ENCODE data around the gene MAPKAP1. TPM values are rescaled to one million over a fixed set of nuclear protein-coding genes. Genes with fewer than 3 reads are reported as not detected.

MAPKAP1 gene
- total and polyA plus RNA-seq, 9 of the 15 experiments (the other 6 are each of a cell fraction or from before 2014, with no cell fraction given) = 2.6 to 82.1 (median 61.1) TPM

- TF ChIP-seq MGA (IDR thresholded peaks at IDR 0.05) (peak; percentile 90), ZNF263 (CRISPR knock-in tag; IDR thresholded peaks at IDR 0.05; ENCODE audit: borderline replicate concordance) (no peak), KDM1A (IDR thresholded peaks at IDR 0.05) (0 out of 4 replicates have a peak, but pooled peaks have one; percentile 28 to 39), SETDB1 (IDR thresholded peaks at IDR 0.05; ENCODE audit: low read length) (no peak), POLR3A (IDR thresholded peaks at IDR 0.05; ENCODE audit: borderline replicate concordance, extremely low read depth, insufficient read depth, insufficient read length) (no peak), KLF10 (CRISPR knock-in tag; IDR thresholded peaks at IDR 0.05) (no peak), DIDO1 (tag; IDR thresholded peaks at IDR 0.05; ENCODE audit: low read depth) (no peak), KHSRP (IDR thresholded peaks at IDR 0.05) (no peak), HDGF (IDR thresholded peaks at IDR 0.05) (peak; percentile 98), MAX (CRISPR knock-in tag; IDR thresholded peaks at IDR 0.05) (peak; percentile 16), TFAP4 (CRISPR knock-in tag; IDR thresholded peaks at IDR 0.05; ENCODE audit: borderline replicate concordance) (no peak; the same call in 1 of the 2 replicates), DPF2 (IDR thresholded peaks at IDR 0.05) (peak; percentile 73; the same call in 1 of the 2 replicates), SREBF2 (CRISPR knock-in tag; IDR thresholded peaks at IDR 0.05) (no peak), WHSC1 (IDR thresholded peaks at IDR 0.05; ENCODE audit: low read length) (no peak), SAFB2 (IDR thresholded peaks at IDR 0.05; ENCODE audit: borderline replicate concordance, low read depth, low read length, severe bottlenecking) (no peak), ZNF436 (CRISPR knock-in tag; IDR thresholded peaks at IDR 0.05) (no peak)
Measured at GRCh38 chr9:125409637-125410521, 297.1 kb downstream of the MAPKAP1 start (continued).

Measured in K562 (cell line).